Midbrain (tissue), 1 donor: ENCODE results near the gene CEP85L.

Experiments
- DNase-seq: peaks from one replicate; lab custom pipeline; 2025; lab: John Stamatoyannopoulos, UW

The CEP85L gene

GRCh38 chr6:118536478-118536877 lies 114.9 kb downstream of the CEP85L start:
- no peak for DNase-seq

DNA sequence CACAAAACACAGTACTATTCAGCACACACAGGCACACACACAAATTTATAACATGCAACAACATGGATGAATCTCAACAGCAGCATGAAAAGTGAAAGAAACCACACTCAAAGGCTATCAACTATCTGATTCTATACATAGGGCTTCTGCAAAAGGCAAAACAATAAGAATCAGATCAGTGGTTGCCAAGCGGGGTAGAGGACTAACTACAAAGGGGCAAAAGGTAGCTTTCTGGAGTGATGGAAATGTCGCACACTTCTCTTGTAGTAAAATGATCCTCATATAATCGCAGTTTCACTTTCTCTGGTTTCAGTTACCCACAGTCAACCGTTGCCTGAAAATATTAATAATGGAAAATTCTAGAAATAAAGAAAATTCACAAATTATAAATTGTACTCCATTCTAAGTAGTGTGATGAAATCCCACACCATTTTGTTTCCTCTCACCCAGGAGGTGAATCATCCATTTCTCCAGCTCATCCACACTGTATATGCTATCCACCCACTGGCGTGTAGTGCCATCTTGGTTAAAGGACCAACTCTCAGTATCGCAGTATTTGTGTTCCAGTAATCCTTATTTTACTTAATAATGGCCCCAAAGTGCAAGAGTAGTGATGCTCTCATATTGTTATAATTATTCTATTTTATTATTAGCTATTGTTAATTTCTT lies 116.1 kb downstream of the CEP85L start:
- DNase-seq: no peak

DNA sequence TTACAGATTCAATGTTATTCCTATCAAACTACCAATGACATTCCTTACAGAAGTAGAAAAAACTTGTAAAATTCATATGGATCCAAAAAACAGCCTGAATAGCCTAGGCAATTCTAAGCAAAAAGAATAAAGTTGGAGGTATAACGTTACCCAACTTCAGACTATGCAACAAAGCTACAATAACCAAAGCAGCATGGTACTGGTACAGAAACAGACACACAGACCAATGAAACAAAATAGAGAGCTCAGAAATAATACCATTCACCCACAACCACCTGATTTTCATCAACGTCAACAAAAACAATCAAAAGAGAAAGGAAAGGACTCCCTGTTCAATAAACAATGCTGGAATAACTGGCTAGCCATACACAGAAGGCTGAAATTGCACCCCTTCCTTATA lies 120.4 kb downstream of the CEP85L start:
- DNase-seq: no peak

DNA sequence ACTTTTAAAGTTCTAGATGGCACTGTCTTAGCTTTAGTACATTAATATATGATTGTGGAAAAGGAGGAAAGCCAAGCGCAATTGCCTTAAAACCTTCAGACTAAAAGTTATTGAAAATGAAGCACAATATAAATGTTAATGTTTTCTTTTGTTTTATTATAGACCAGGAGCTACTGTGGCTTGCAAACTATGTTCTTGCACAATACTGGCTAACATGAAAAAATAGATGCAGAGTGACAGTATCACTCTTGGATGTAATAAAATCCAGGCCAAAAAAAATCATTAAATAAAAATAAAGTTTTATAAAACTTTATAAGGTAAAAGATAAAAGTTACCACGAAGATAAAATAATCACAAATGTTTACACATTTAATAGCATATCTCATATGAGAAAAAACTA lies 121.6 kb downstream of the CEP85L start:
- DNase-seq: no peak

GRCh38 chr6:118528129-118528528 lies 123.3 kb downstream of the CEP85L start:
- DNase-seq: no peak

DNA sequence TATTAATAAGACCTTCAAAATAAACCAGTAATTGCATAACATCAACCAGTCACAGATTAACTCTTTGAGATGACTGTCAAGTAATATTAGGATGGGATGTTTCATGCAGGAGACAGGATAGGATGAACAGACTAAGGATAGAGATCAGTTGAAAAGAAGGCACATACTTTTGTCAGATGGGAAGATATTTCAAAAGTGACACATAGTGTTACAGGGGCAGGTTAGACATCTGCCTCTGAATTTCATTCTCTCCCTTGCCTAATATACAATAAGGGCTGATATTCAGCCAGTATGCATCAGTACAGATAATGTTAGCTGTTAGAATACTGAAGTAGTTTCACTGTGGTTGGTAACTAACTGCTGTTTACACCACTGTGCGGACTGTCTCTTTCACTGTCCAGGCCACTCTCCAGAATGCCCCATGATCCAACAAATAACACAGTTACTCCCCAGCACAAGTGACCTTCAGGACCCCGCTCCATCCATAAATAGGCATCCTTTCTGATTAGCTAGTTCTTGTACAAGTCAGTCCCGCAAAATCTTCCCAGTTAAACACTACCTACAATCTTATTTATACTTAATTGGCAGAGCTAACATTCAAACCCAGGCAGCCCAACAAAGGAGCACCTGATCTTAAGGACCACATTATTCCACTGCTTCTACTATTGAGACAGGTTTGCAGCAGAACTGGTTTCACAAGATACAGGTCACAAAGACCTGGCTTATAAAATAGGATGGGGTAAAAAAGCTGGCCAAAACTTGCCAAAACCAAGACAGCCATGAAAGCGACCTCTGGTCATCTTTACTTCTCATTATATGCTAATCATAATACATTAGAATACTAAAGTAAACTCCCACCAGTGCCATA lies 125.2 kb downstream of the CEP85L start:
- no peak for DNase-seq

- DNase-seq: no peak
Observed at GRCh38 chr6:118524686-118525085, 126.7 kb downstream of the CEP85L start.

- no peak for DNase-seq
Observed at GRCh38 chr6:118523216-118523615, 128.2 kb downstream of the CEP85L start.

GRCh38 chr6:118522422-118522821 lies 129.0 kb downstream of the CEP85L start:
- no peak for DNase-seq

DNA sequence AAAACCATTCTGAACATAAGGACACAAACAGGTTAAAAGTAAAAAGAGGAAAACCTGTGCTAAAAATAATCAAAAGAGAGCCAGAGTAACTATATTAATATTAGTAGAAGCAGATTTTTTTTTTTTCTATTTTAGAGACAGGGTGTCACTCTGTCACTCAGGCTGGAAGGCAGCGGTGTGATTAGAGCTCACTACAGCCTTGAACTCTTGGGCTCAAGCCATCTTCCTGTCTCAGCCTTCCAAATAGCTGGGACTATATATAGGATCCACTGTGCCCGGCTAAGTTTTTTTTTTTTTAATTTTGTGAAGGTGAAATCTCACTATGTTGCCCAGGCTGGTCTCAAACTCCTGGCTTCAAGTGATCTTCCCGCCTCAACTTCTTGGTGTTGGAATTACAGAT lies 136.7 kb downstream of the CEP85L start:
- DNase-seq: no peak

DNA sequence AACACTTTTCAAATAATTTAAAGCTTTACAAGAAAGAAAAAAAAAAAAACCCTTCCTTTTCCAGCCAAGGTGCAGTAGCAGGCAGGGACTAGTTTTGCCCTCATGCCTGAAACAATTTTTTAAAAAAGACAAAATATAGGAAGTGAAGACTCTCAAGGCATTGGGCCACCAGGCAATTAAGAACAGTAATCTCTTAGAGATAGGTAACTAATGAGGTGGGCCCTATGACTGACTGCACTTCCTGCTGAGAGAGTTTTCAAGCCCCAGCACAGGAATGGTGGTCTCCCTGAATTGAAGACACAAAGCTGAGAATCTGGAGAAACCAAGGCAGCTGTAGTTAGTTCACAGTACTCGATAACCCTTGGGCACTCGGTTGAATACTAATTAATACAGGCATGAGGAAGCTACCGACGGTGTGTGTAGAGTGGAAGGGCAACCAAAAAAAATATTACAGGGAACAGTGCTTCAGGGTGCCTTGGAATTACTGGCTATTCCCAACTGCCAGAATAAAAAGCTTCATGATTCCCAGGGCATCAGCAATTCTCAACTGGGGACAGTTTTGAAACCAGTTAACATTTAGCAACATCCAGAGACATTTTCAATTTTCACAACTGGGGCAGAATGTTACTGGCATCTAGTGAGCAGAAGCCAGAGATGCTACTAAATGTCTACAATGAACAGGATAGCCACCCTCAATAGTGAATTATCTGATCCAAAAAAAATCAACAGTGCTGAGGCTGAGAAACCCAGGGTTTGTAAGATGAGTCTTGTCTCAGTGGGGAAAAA lies 139.3 kb downstream of the CEP85L start:
- DNase-seq: no peak

DNA sequence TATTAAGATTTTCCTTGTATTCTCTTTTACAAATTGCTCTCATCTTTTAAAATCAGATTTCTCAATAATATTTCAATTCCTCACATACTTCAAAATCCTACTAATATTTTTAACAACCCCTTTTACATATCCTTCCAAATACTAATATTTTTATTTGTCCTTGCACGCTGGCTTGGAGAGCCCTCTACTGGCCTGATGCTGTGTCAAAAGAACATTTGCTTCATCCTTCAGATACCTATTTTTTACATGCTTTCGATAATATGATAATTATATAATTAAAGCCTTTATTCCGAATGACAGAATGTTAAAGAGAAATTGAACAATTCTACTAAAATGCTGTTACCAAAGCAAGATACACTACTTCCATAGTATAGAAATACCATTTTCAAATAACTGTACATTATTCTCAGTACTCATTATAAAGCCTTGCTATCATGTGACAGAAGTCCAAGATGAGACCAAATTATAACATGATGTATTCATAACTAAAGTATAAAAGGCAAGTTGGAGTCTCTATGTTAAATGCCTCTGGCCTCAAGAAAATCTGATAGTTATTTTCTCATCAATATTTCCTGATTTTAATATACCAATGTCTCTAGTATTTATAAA lies 142.3 kb downstream of the CEP85L start:
- peak; percentile 47 for DNase-seq

DNA sequence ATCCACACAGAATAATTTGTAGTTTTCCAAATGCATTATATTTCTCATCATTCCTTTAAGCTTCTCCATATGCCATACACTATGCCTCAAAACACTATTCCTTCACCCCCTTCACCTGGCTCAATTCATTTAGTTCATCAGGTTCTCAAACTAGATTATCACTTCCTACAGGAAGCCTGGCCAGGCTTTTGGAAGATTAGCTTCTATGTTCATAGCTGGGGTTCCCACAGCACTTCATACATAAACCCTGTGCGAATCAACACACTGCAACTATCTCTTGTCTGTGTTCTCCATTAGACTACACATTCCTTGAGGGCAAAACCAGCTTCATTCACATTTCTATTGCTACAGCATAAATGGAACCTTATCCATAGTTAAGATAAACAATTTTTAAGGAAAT lies 143.8 kb downstream of the CEP85L start:
- DNase-seq: no peak

DNA sequence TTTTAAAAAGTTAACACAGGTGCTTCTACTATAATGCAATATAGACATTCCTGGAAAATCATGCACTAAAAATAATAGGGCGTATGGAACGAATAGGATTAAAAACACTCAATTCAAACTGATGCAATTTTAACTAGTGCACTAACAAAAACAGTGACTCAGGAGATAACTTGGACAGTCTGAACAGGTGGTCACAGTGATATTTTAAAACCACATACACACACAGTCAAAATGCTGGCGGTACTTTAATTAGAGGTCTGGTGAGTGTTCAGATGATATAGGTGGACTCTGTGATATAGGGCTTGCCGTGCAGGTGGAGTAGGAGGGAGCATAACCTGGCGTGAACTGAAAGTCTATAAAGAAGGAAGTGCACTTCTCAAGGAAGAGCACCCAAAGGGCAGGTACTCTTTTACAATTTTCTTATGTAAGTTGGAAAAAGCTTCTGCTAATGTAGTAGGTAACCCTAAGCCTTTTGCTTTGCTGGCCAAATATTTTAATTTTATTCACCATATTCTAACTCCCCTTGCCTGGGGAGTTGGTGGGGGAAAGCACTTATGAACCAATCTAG lies 145.2 kb downstream of the CEP85L start:
- DNase-seq: no peak

GRCh38 chr6:118505656-118506055 lies 145.7 kb downstream of the CEP85L start:
- DNase-seq: no peak

GRCh38 chr6:118504611-118505010 lies 146.8 kb downstream of the CEP85L start:
- no peak for DNase-seq

- no peak for DNase-seq
Observed at GRCh38 chr6:118502169-118502568, 149.2 kb downstream of the CEP85L start.

- DNase-seq: no peak
Observed at GRCh38 chr6:118501765-118502164, 149.6 kb downstream of the CEP85L start.

DNA sequence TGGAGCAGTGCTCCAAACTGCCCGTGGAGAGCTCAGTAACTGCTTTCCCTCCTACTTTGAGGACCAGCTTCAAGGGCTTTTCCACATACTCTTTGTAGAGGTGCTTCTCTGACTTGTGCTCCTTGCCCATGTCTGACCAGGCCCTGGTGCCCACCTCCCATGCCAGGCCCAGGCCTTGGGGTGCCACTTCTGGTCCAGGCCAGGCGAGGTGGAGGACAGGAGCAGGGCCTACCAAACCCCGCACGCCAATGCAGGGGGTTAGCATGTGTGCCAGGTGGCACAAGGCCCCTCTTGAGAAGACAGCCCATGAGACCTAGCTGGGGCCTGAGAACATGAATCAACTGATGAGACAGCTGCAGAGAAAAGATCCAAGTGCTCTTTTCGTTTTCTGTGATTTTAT lies 150.3 kb downstream of the CEP85L start:
- no peak for DNase-seq

DNA sequence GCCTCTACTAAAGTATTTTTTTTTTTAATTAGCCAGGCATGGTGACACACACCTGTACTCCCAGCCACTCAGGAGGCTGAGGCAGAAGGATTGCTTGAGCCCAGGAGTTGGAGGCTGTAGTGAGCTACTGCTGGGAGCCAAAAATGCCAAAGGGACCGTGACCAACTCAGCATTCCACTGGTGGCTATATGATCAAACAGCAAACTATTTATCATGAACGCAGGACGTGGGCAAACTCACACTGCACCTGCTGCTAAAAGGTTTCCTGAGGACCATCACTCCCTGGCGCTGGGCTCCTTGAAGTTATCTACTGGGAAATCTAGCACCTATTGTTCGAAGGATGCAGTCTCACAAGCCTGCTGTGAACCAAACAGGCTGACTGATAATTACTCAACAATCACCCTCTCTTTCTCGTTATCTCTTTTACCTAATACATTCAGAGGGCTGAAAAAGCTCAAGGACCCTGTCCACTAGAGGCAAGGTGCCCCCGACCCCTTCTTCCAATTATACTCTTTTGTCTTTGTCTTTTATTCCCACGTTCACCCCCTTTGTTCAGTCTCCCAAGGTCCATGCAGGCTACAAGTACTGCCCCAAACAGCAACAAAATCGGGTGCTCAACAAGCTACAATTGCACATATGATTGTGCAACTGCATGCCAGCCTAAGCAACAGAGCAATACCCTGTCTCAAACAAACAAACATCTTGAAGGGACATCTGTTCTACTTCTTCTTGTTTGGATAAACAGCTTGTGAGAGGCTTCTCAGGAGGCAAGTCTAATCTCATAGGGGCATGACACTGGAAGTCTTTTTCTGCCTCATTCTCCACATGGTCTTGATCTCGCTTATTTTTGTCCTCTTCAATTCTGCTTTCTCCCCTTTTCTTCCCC lies 151.0 kb downstream of the CEP85L start:
- DNase-seq: no peak
